Ascending aorta (tissue), 2 donors: ENCODE results near the gene FSTL4. TPM values are rescaled to one million over a fixed set of nuclear protein-coding genes. Genes with fewer than 3 reads are reported as not detected.
A peak's percentile ranks its signal among the peaks of the same experiment; 100 is the strongest.

ENCODE experiments used
- DNase-seq, 2 donors: peaks; one replicate each; pipeline ENCODE4 v3.0.0-alpha.2; 2019; ENCODE audit warnings: low spot score in 2 of 2
- H3K27ac ChIP-seq, 2 donors: fragments of 200-600 bp; sonication (generic); one replicate each; pipeline ENCODE4 v1.5.1; 2016 to 2017; ENCODE audit warnings: mild to moderate bottlenecking in 1 of 2
- H3K27me3 ChIP-seq: fragments of 200-600 bp; sonication (generic); one replicate; pipeline ENCODE4 v1.5.1; 2017
- H3K36me3 ChIP-seq, 2 donors: fragments of 200-600 bp; sonication (generic); one replicate each; pipeline ENCODE4 v1.5.1; 2016
- H3K4me1 ChIP-seq, 2 donors: fragments of 200-600 bp; sonication (generic); one replicate each; pipeline ENCODE4 v1.5.1; 2016 to 2017; ENCODE audit warnings: mild to moderate bottlenecking in 1 of 2
- H3K4me3 ChIP-seq, 2 donors: fragments of 200-600 bp; sonication (generic); one replicate each; pipeline ENCODE4 v1.5.1; 2016 to 2017; ENCODE audit warnings: mild to moderate bottlenecking in 1 of 2
- H3K9me3 ChIP-seq, 2 donors: fragments of 200-600 bp; sonication (generic); one replicate each; pipeline ENCODE4 v1.5.1; 2016
- CTCF ChIP-seq, 3 experiments: fragments of 200-600 bp in 2 of 3; fragments of 450-650 bp in 1 of 3; sonication (generic) in 2 of 3; IDR thresholded peaks; one replicate each; pipeline ENCODE4 v1.5.1; 2016 to 2019; ENCODE audit warnings: antibody characterized with exemption in 3 of 3, mild to moderate bottlenecking in 1 of 3, moderate library complexity in 1 of 3
- intact Hi-C: fragments of 100-400 bp; cut with DNase I; formaldehyde crosslinking; loops from one replicate; pipeline ENCODE4 v1.15.1; 2023
- total RNA-seq: library from RNA; depleted of rRNA; stranded (reverse); fragments of >200 nt; gene quantifications from one replicate; pipeline ENCODE4 v1.1.0, GENCODE V29; 2016

The FSTL4 gene
- total RNA-seq, 1 donor from 2014 or later = 0.11 TPM

- no peak for TF ChIP-seq CTCF (IDR thresholded peaks at IDR 0.05)
- H3K36me3 ChIP-seq = no peaks in the 10 kb centered on the region
- no peaks in the 10 kb centered on the region for H3K9me3 ChIP-seq
- intact Hi-C loops = no loop called here
- no peak overlapping the region for H3K27ac ChIP-seq
- no peak overlapping the region for H3K4me3 ChIP-seq
- peak in 1 of 2 donors; percentile 19 for DNase-seq
- no peaks in the 10 kb centered on the region for H3K27me3 ChIP-seq
- H3K4me1 ChIP-seq = no peaks in the 10 kb centered on the region
These were observed 218.4 kb downstream of the FSTL4 start for GRCh38 chr5:133393776-133394476.

- intact Hi-C loops = no loop called here
These were observed 219.9 kb downstream of the FSTL4 start for GRCh38 chr5:133392448-133392847.

GRCh38 chr5:133391354-133392136, 220.8 kb downstream of the FSTL4 start:
- H3K9me3 ChIP-seq = no peaks in the 10 kb centered on the region
- no peaks in the 10 kb centered on the region for H3K27me3 ChIP-seq
- no peak overlapping the region for H3K4me3 ChIP-seq
- DNase-seq = no peak
- H3K4me1 ChIP-seq = no peaks in the 10 kb centered on the region
- no peak for TF ChIP-seq CTCF (IDR thresholded peaks at IDR 0.05)
- H3K27ac ChIP-seq = no peak overlapping the region
- intact Hi-C loops = no loop called here
- H3K36me3 ChIP-seq = no peaks in the 10 kb centered on the region

More at GRCh38 chr5:133392448-133392847, 219.9 kb downstream of the FSTL4 start:
- Histone ChIP-seq H3K27me3 (no peaks in the 10 kb centered on the region), H3K4me1 (no peaks in the 10 kb centered on the region), H3K36me3 (no peaks in the 10 kb centered on the region), H3K4me3 (no peak overlapping the region), H3K9me3 (no peaks in the 10 kb centered on the region), H3K27ac (no peak overlapping the region)
- TF ChIP-seq CTCF (IDR thresholded peaks at IDR 0.05) = no peak
- peak in 1 of 2 donors; percentile 34 for DNase-seq

- Histone ChIP-seq H3K27me3 (no peaks in the 10 kb centered on the region), H3K4me3 (no peak overlapping the region), H3K36me3 (no peaks in the 10 kb centered on the region), H3K9me3 (no peaks in the 10 kb centered on the region), H3K4me1 (no peaks in the 10 kb centered on the region), H3K27ac (no peak overlapping the region)
- no peak for TF ChIP-seq CTCF (IDR thresholded peaks at IDR 0.05)
- intact Hi-C loops = no loop called here
- DNase-seq = peak in 1 of 2 donors; percentile 24
These were observed 221.7 kb downstream of the FSTL4 start for GRCh38 chr5:133390416-133391353.

- Histone ChIP-seq H3K36me3 (no peaks in the 10 kb centered on the region), H3K27me3 (no peaks in the 10 kb centered on the region), H3K9me3 (no peaks in the 10 kb centered on the region), H3K4me1 (no peaks in the 10 kb centered on the region), H3K4me3 (no peak overlapping the region), H3K27ac (no peak overlapping the region)
- DNase-seq = peak in 1 of 2 donors; percentile 12
- TF ChIP-seq CTCF (IDR thresholded peaks at IDR 0.05) = no peak
- intact Hi-C loops = no loop called here
These were observed 223.2 kb downstream of the FSTL4 start for GRCh38 chr5:133389066-133389590.
